HepG2 (cell line): ENCODE results near the gene PSME3IP1. TPM values are rescaled to one million over a fixed set of nuclear protein-coding genes. Genes with fewer than 3 reads are reported as not detected.

ENCODE experiments used
- ATAC-seq: fragments of 200-7000 bp; cut with Tn5 transposase; 3 replicates; pipeline ENCODE4 v1.9.1; 2020; ENCODE audit warnings: mild to moderate bottlenecking, moderate library complexity
- BruUV-seq: library from RNA; stranded (reverse); fragments of 400-500 nt; replicated peaks from 2 replicates; lab custom pipeline; 2021; lab: Mats Ljungman, UMichigan
- CTCF ChIA-PET: fragments of 300-600 bp; formaldehyde crosslinking; extraction: SDS; loops from one replicate; lab custom pipeline; 2021; ENCODE audit warnings: low total read pairs, inconsistent platforms, low intra/inter-chr PET ratio; lab: Yijun Ruan, JAX
- POLR2A ChIA-PET: fragments of 350-600 bp; sonication (Branson Sonifier 250); formaldehyde crosslinking; loops from one replicate; lab custom pipeline; 2020; ENCODE audit warnings: antibody characterized with exemption, inconsistent platforms; lab: Yijun Ruan, JAX
- DNase-seq: peaks from one replicate; pipeline ENCODE4 v3.0.0-alpha.2; 2015; ENCODE audit warnings: low spot score
- FAIRE-seq: peaks from 3 replicates; lab custom pipeline; 2011; peaks lifted over from hg19 to GRCh38; lab: Jason Lieb, UNC
- H2AFZ ChIP-seq: one replicate; pipeline ENCODE4 v1.6.1; 2011; ENCODE audit warnings: low read length, inconsistent platforms
- H3K27ac ChIP-seq: fragments of 300-600 bp; 3 replicates; pipeline ENCODE4 v1.8.0; 2011; ENCODE audit warnings: mixed run types, mild to moderate bottlenecking, mixed read lengths, low read length, inconsistent platforms; ENCODE audit not compliant: insufficient read depth; ENCODE audit errors: extremely low read length
- H3K27me3 ChIP-seq, 2 experiments: fragments of 200-600 bp in 1 of 2; 2 replicates in 1 of 2; 3 replicates in 1 of 2; pipeline versions ENCODE4 v1.6.0 to v1.8.0; 2011; ENCODE audit warnings: low read length in 2 of 2, mild to moderate bottlenecking in 2 of 2, moderate library complexity in 2 of 2, inconsistent platforms in 1 of 2; ENCODE audit not compliant: insufficient read depth in 2 of 2, control insufficient read depth in 1 of 2
- H3K36me3 ChIP-seq, 2 experiments: fragments of 200-600 bp in 1 of 2; replicated peaks in 1 of 2; 2 replicates in 1 of 2; 3 replicates in 1 of 2; pipeline versions ENCODE4 v1.5.1 to v1.8.0; 2011; ENCODE audit warnings: low read length in 2 of 2, inconsistent platforms in 1 of 2; ENCODE audit not compliant: insufficient read depth in 2 of 2, control insufficient read depth in 1 of 2
- H3K4me1 ChIP-seq: 2 replicates; pipeline ENCODE4 v1.5.1; 2012; ENCODE audit warnings: low read length, inconsistent platforms; ENCODE audit not compliant: insufficient read depth
- H3K4me2 ChIP-seq: 2 replicates; pipeline ENCODE4 v1.6.0; 2011; ENCODE audit warnings: low read depth, low read length, inconsistent platforms
- H3K4me3 ChIP-seq, 3 experiments: fragments of 200-600 bp in 1 of 3; sonication (generic), shearing (Covaris generic) in 1 of 3; replicated peaks in 1 of 3; 2 replicates each; pipeline ENCODE4 v1.5.1; 2011 to 2016; ENCODE audit warnings: low read length in 3 of 3, inconsistent platforms in 2 of 3, low read depth in 2 of 3, mild to moderate bottlenecking in 2 of 3, control low read depth in 1 of 3, mixed read lengths in 1 of 3; ENCODE audit not compliant: insufficient read depth in 1 of 3
- H3K79me2 ChIP-seq: one replicate; pipeline ENCODE4 v1.6.1; 2011; ENCODE audit warnings: low read length, inconsistent platforms; ENCODE audit not compliant: insufficient read depth
- H3K9ac ChIP-seq: 2 replicates; pipeline ENCODE4 v1.6.0; 2011; ENCODE audit warnings: mild to moderate bottlenecking, low read depth, low read length, inconsistent platforms; ENCODE audit not compliant: insufficient read depth
- H3K9me3 ChIP-seq: 2 replicates; pipeline ENCODE4 v1.5.1; 2012; ENCODE audit warnings: mild to moderate bottlenecking, low read length
- H4K20me1 ChIP-seq: 2 replicates; pipeline ENCODE4 v1.6.0; 2011; ENCODE audit warnings: inconsistent platforms, mild to moderate bottlenecking, low read length, moderate library complexity; ENCODE audit not compliant: insufficient read depth
- ARHGAP35 ChIP-seq: sonication (generic); formaldehyde crosslinking; IDR thresholded peaks from 2 replicates; pipeline ENCODE4 v1.9.0; 2022; ENCODE audit warnings: mild to moderate bottlenecking, inconsistent platforms, moderate library complexity, missing genetic modification reagents, borderline replicate concordance
- CREBL2 ChIP-seq: sonication (generic); formaldehyde crosslinking; IDR thresholded peaks from 2 replicates; pipeline ENCODE4 v1.8.1; 2023; ENCODE audit warnings: missing genetic modification reagents, mild to moderate bottlenecking, borderline replicate concordance
- DR1 ChIP-seq: sonication (generic); formaldehyde crosslinking; IDR thresholded peaks from 2 replicates; pipeline ENCODE4 v1.8.0; 2021; ENCODE audit warnings: mild to moderate bottlenecking, missing genetic modification reagents, inconsistent platforms
- GLI4 ChIP-seq: sonication (generic); formaldehyde crosslinking; IDR thresholded peaks from 2 replicates; pipeline ENCODE4 v1.5.1; 2020; ENCODE audit warnings: missing genetic modification reagents, mild to moderate bottlenecking, moderate library complexity, borderline replicate concordance
- GTF2F1 ChIP-seq: fragments of 150-350 bp; IDR thresholded peaks from 2 replicates; pipeline ENCODE4 v1.6.1; 2014; ENCODE audit warnings: low read length
- HNF4A ChIP-seq: sonication (generic); formaldehyde crosslinking; IDR thresholded peaks from 2 replicates; pipeline ENCODE4 v1.4.0; 2020; ENCODE audit warnings: missing genetic modification reagents
- MATR3 ChIP-seq: sonication (generic); formaldehyde crosslinking; IDR thresholded peaks from 2 replicates; pipeline ENCODE4 v1.4.0; 2020; ENCODE audit warnings: missing genetic modification reagents
- NR3C1 ChIP-seq: sonication (generic); formaldehyde crosslinking; IDR thresholded peaks from 2 replicates; pipeline ENCODE4 v1.4.0; 2020; ENCODE audit warnings: missing genetic modification reagents
- RAD21 ChIP-seq: fragments of 450-650 bp; formaldehyde crosslinking; IDR thresholded peaks from 2 replicates; pipeline ENCODE4 v1.5.0; 2020; ENCODE audit warnings: mild to moderate bottlenecking
- SATB2 ChIP-seq: sonication (generic); formaldehyde crosslinking; IDR thresholded peaks from 2 replicates; pipeline ENCODE4 v1.5.0; 2020; ENCODE audit warnings: missing genetic modification reagents
- SUZ12 ChIP-seq: fragments of 150-350 bp; IDR thresholded peaks from 2 replicates; pipeline ENCODE4 v1.6.1; 2014; ENCODE audit warnings: low read depth, low read length
- ZBTB3 ChIP-seq: sonication (generic); formaldehyde crosslinking; IDR thresholded peaks from 2 replicates; pipeline ENCODE4 v1.4.0; 2020; ENCODE audit warnings: low read depth, mild to moderate bottlenecking, moderate library complexity, missing genetic modification reagents, borderline replicate concordance
- ZNF276 ChIP-seq: sonication (generic); formaldehyde crosslinking; IDR thresholded peaks from 2 replicates; pipeline ENCODE4 v1.4.0; 2020; ENCODE audit warnings: mild to moderate bottlenecking, low read depth, missing genetic modification reagents
- ZNF34 ChIP-seq: sonication (generic); formaldehyde crosslinking; IDR thresholded peaks from 2 replicates; pipeline ENCODE4 v1.4.0; 2020; ENCODE audit warnings: mild to moderate bottlenecking, missing genetic modification reagents, borderline replicate concordance
- ZNF354B ChIP-seq: sonication (generic); formaldehyde crosslinking; IDR thresholded peaks from 2 replicates; pipeline ENCODE4 v1.8.0; 2022; ENCODE audit warnings: mild to moderate bottlenecking, missing genetic modification reagents
- ZNF549 ChIP-seq: sonication (generic); formaldehyde crosslinking; IDR thresholded peaks from 2 replicates; pipeline ENCODE4 v1.5.0; 2020; ENCODE audit warnings: missing genetic modification reagents
- ZNF563 ChIP-seq: sonication (generic); formaldehyde crosslinking; IDR thresholded peaks from 2 replicates; pipeline ENCODE4 v1.8.0; 2022; ENCODE audit warnings: mild to moderate bottlenecking, moderate library complexity, missing genetic modification reagents
- ZNF7 ChIP-seq: IDR thresholded peaks from 2 replicates; pipeline ENCODE4 v1.6.1; 2016; ENCODE audit warnings: missing biosample characterization, missing genetic modification reagents
- ZNF709 ChIP-seq: sonication (generic); formaldehyde crosslinking; IDR thresholded peaks from 2 replicates; pipeline ENCODE4 v1.5.0; 2020; ENCODE audit warnings: mild to moderate bottlenecking, missing genetic modification reagents
- ZNF761 ChIP-seq: sonication (generic); formaldehyde crosslinking; conservative IDR thresholded peaks from 2 replicates; pipeline ENCODE4 v1.4.0; 2020; ENCODE audit warnings: mild to moderate bottlenecking, missing genetic modification reagents
- ZSCAN22 ChIP-seq: sonication (generic); formaldehyde crosslinking; IDR thresholded peaks from 2 replicates; pipeline ENCODE4 v1.4.0; 2020; ENCODE audit warnings: mild to moderate bottlenecking, missing genetic modification reagents
- WGBS: methylation state at CpG from one replicate; pipeline ENCODE4 v1.1.6; 2017; ENCODE audit warnings: low lambda C conversion rate; 5-methylcytosine and 5-hydroxymethylcytosine counted together
- in situ Hi-C: cut with HindIII; loops from 2 replicates; pipeline ENCODE4 v1.10.0; 2017; ENCODE audit warnings: low pct_unique_long_range_greater_than_20kb; ENCODE audit not compliant: extremely low pct_ligation_motif_present
- intact Hi-C: fragments of 100-400 bp; cut with micrococcal nuclease; formaldehyde crosslinking; loops from one replicate; pipeline ENCODE4 v1.10.0; 2022; ENCODE audit not compliant: unreplicated experiment
- polyA plus RNA-seq, 8 experiments: library from polyadenylated mRNA; depleted of rRNA in 3 of 8; stranded (reverse) in 7 of 8; unstranded in 1 of 8; fragments of >200 nt; fragmentation: Illumina TruSeq in 4 of 8; extraction: Trizol in 4 of 8; gene quantifications; 2 replicates each; pipeline versions ENCODE4 v1.2.1 to v1.2.3, GENCODE V29; 2011 to 2016; ENCODE audit warnings: low read depth in 4 of 8, missing spikeins in 1 of 8, mixed read lengths in 1 of 8; ENCODE audit not compliant: insufficient read depth in 1 of 8
- total RNA-seq, 5 experiments: library from RNA; depleted of rRNA; stranded (reverse); fragments of >200 nt; fragmentation: Illumina TruSeq; extraction: Trizol; gene quantifications; 2 replicates each; pipeline ENCODE4 v1.2.3, GENCODE V29; 2016; ENCODE audit warnings: low read depth in 1 of 5
- TF ChIP-seq, protein P1 (sequence below): sonication (generic); formaldehyde crosslinking; IDR thresholded peaks from 2 replicates; pipeline ENCODE4 v1.5.0; 2020; ENCODE audit warnings: missing genetic modification reagents

The PSME3IP1 gene
- total and polyA plus RNA-seq, 2 of the 13 experiments (the other 11 are each of a cell fraction or from before 2014, with no cell fraction given) = 90.8 to 99.8 TPM

DNA sequence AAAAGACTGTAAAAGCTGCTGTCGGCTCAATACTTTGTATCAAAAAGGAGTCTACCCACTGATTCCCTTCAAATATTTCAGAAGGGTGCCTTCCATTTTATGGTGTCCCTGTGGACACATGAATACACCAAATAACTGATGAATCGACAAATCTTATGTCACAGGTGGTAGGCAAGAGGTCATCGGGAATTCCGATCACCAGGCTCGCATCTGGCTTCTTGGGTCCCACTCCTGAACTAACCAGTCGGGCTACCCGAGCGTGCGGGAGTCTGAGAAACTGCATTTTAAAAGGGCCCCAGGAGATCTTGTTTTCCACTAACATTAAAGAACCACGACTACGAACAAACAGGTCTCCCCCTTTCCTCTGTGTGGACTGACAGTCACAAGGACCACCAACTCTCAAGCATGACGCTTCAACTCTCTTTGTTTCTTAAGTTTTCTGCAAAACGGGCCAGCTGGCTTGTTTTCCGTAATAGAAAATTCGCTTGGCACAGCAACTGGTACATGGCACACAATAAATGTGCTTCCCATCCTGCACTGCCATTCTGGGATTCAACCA, 873 bp downstream of the PSME3IP1 start (continued):
- TF ChIP-seq CREBL2 = no peak
- TF ChIP-seq DR1 (CRISPR knock-in tag) = peak; percentile 12; the same call in 1 of the 2 replicates
- no peak for TF ChIP-seq HNF4A (CRISPR knock-in tag)

- peak overlapping the region in 2 of 3 experiments; percentile 92 to 93; a peak in 4 of 6 replicates for H3K4me3 ChIP-seq
- CTCF ChIA-PET = no interaction called here
- H3K4me1 ChIP-seq = peaks cover 36% of the 10 kb centered on the region
- in situ Hi-C loops = no loop called here
- DNase-seq (no peak), FAIRE-seq (no peak), ATAC-seq (no peak)
- intact Hi-C loops = no loop called here
- BruUV-seq = no TSS peak
- no peak for TF ChIP-seq ZNF549 (CRISPR knock-in tag)
- TF ChIP-seq ZNF34 (CRISPR knock-in tag) = no peak
- no peak for TF ChIP-seq ZNF354B (CRISPR knock-in tag)
- no peak for TF ChIP-seq MATR3 (CRISPR knock-in tag)
- TF ChIP-seq ZNF563 (CRISPR knock-in tag) = no peak
- no peak for TF ChIP-seq GTF2F1
- no peak for TF ChIP-seq SUZ12
- TF ChIP-seq ZNF761 = no peak
- no peak for TF ChIP-seq ZNF709 (CRISPR knock-in tag)
- no peak for TF ChIP-seq GLI4 (CRISPR knock-in tag)
- no peak for TF ChIP-seq ZNF7 (CRISPR knock-in tag)
- TF ChIP-seq ZSCAN22 (CRISPR knock-in tag) = no peak
- no peak for TF ChIP-seq NR3C1 (CRISPR knock-in tag)
- no peak for TF ChIP-seq ARHGAP35 (CRISPR knock-in tag)
- no peak for TF ChIP-seq ZNF276
- no peak for TF ChIP-seq SATB2 (CRISPR knock-in tag)
- no peak for TF ChIP-seq RAD21 (CRISPR knock-in tag)
- TF ChIP-seq ZBTB3 (CRISPR knock-in tag) = no peak
- TF ChIP-seq, protein P1, sequence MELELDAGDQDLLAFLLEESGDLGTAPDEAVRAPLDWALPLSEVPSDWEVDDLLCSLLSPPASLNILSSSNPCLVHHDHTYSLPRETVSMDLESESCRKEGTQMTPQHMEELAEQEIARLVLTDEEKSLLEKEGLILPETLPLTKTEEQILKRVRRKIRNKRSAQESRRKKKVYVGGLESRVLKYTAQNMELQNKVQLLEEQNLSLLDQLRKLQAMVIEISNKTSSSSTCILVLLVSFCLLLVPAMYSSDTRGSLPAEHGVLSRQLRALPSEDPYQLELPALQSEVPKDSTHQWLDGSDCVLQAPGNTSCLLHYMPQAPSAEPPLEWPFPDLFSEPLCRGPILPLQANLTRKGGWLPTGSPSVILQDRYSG (CRISPR knock-in tag) = no peak
- no peaks in the 10 kb centered on the region for H4K20me1 ChIP-seq
- no peak overlapping the region for H3K27ac ChIP-seq
- peak overlapping the region; percentile 89 for H3K4me2 ChIP-seq
- H3K9me3 ChIP-seq = no peaks in the 10 kb centered on the region
- H3K9ac ChIP-seq = peak overlapping the region; percentile 91; the same call in 1 of the 2 replicates
- H3K79me2 ChIP-seq = peaks cover 62% of the 10 kb centered on the region
- H2AFZ ChIP-seq = no peak overlapping the region
- H3K36me3 ChIP-seq = no peaks in the 10 kb centered on the region
- 74% methylated on average over 4 of the region's 4 CpGs for WGBS
- no peaks in the 10 kb centered on the region; a peak in 2 of 5 replicates for H3K27me3 ChIP-seq
- POLR2A ChIA-PET = interaction anchor here (2.1 kb wide), 2 partner anchors 9 to 33 kb away, joined by 10 to 12 read pairs; no protein-coding TSS in a partner anchor
These were observed 1.7 kb downstream of the PSME3IP1 start for GRCh38 chr16:57184113-57184512.
